HFF-Myc (cell line): ENCODE data around the gene DHRS4.
"Not testable (repeated sequence)": the region's sequence is repeated elsewhere in the genome, so short reads cannot be mapped to it uniquely, and the experiment has no call there.

ENCODE experiments used
- DNase-seq: peaks from one replicate; pipeline ENCODE4 v3.0.0-alpha.2; 2011; ENCODE audit warnings: low read depth; ENCODE audit errors: extremely low read depth
- H3K4me3 ChIP-seq: replicated peaks from 2 replicates; pipeline ENCODE4 v1.5.1; 2011; ENCODE audit warnings: low read depth, mild to moderate bottlenecking, control low read depth, low read length
- CTCF ChIP-seq: IDR thresholded peaks from 2 replicates; pipeline ENCODE4 v1.5.1; 2012; ENCODE audit warnings: mild to moderate bottlenecking, low read depth, low read length, control low read depth; ENCODE audit errors: missing control alignments

The DHRS4 gene

GRCh38 chr14:24011051-24011450, 57.5 kb downstream of the DHRS4 start:
- H3K4me3 ChIP-seq: no peak overlapping the region
- no peak for TF ChIP-seq CTCF

DNA sequence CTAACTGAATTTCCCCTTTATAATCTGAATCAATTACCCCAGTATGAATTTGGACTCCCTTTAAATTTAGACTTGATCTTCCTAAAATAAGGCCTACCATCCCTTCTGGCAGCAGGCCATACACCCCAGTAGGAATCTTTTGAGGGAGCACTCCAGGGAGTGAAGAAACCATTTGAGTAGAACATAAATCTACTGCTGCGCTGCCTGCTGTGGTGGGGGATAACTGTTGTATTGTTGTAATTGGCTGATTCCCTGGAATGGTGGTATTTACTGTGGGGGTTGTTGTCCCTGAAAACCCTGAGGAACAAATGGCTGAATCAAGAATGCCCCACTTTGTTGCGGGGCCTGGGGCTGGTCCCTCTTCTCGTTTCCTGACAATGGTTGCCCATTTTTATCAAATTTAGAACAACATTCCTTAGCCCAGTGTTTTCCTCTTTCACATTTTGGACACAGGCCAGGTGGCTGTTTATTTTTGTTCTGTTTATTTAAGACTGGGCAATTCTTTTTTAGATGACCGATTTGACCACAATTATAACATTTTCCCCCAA, 59.2 kb downstream of the DHRS4 start:
- H3K4me3 ChIP-seq, DNase-seq: not testable (repeated sequence)

More at GRCh38 chr14:24011051-24011450, 57.5 kb downstream of the DHRS4 start:
- no peak for DNase-seq

GRCh38 chr14:24013654-24014514, 60.3 kb downstream of the DHRS4 start:
- peak; percentile 87 for TF ChIP-seq CTCF
- DNase-seq: peak; percentile 47
- no peak overlapping the region for H3K4me3 ChIP-seq

DNA sequence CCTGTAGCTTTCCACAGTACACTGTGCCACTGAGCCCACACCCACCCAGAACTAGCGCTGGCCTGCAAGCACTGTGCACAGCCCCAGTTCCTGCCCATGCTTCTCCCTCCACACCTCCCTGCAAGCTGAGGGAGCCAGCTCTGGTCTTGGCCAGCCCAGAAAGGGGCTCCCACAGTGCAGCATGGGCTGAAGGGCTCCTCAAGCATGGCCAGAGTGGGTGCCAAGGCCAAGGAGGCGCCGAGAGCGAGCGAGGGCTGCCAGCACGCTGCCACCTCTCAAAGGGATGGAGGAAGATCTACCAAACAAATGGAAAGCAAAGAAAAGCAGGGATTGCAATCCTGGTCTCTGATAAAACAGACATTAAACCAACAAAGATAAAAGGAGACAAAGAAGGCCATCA, 62.2 kb downstream of the DHRS4 start:
- DNase-seq, H3K4me3 ChIP-seq: not testable (repeated sequence)
